GM21381 (cell line): ENCODE measurements around the gene ADAD1.
"Not testable (repeated sequence)": the region's sequence is repeated elsewhere in the genome, so short reads cannot be mapped to it uniquely, and the experiment has no call there.

Experiments used
- ATAC-seq: cut with Tn5 transposase; IDR thresholded peaks from one replicate; pipeline ENCODE4 v1.9.1; 2021; ENCODE audit warnings: mild to moderate bottlenecking, moderate library complexity; ENCODE audit not compliant: unreplicated experiment

The ADAD1 gene

GRCh38 chr4:122378711-122379110 is at the start of gene ADAD1:
ADAD1 (plus strand) TSS chr4:122379011; CDS start chr4:122380070, 1,059 bp downstream.
- no peak for ATAC-seq

GRCh38 chr4:122329876-122330565 is 48.8 kb upstream of the ADAD1 start:
- ATAC-seq, result no peak

GRCh38 chr4:122331195-122331594 is 47.6 kb upstream of the ADAD1 start:
- no peak for ATAC-seq

GRCh38 chr4:122334828-122335227 is 44.0 kb upstream of the ADAD1 start:
- no peak for ATAC-seq

GRCh38 chr4:122341886-122342285 is 36.9 kb upstream of the ADAD1 start:
- ATAC-seq, result no peak

- ATAC-seq, result no peak
These were observed 32.8 kb upstream of the ADAD1 start for GRCh38 chr4:122346036-122346435.

GRCh38 chr4:122346503-122346902 is 32.3 kb upstream of the ADAD1 start:
- ATAC-seq, result no peak

DNA sequence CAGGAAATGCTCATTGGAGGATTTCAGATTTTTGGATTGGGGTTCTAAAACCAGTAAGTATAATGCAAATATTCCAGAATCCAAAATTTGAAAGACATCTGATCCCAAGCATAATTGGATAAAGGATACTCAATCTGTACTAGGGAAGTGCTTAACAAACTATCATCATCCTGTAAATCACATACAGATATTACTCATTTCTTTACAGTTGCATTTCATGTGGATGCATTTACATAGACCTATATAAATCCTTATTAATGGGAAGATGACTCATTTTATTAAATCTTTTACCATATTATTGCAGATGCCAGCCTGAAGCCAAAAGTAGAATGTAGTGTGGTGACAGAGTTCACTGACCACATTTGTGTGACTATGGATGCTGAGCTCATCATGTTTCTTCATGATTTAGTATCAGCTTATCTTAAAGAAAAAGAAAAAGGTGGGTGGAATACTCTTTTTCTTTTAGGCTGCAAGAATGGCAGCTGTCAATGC is 22.4 kb upstream of the ADAD1 start:
- no peak for ATAC-seq

DNA sequence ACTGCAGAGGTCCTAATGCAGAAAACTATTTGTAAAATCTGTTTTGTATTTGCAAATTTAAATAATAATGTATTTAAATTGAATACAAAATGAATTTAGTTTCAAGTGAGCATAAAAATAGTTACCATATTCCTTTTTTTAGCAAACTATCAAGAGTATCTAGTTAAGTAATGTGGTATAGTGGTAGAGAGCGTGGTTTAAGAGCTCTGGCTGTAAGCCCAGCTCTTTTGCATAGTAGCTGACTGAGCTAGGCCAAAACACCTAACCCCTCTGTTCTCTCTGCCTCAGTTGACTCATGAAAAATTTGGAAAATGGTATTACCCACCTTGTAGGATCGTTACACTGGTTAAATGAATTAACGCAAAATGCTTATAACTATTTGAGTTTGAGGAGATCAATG is 18.1 kb upstream of the ADAD1 start:
- ATAC-seq, result no peak

DNA sequence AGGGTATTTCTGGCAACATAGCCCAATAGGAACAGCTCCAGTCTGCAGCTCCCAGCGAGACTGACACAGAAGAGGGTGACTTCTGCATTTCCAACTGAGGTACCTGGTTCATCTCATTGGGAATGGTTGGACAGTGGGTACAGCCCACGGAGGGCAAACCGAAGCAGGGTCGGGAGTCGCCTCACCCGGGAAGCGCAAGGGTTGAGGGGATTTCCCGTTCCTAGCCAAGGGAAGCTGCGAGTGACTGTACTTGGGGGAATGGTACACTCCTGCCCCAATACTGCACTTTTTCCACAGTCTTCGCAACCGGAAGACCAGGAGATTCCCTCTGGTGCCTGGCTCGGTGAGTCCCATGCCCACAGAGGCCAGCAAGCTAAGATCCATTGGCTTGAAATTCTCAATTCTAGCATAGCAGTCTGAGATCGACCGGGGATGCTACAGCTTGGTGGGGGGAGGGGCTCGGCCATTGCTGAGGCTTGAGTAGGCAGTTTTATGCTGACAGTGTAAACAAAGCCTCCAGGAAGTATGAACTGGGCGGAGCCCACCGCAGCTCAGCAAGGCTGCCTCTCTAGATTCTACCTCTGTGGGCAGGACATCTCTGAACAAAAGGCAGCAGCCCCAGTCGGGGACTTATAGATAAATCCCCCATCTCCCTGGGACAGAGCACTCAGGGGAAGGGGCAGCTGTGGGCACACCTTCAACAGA is 14.0 kb upstream of the ADAD1 start:
- ATAC-seq, result no peak

- ATAC-seq, result not testable (repeated sequence)
These were observed 10.0 kb upstream of the ADAD1 start for GRCh38 chr4:122368786-122369185.

GRCh38 chr4:122377352-122377751 is 1.5 kb upstream of the ADAD1 start:
- no peak for ATAC-seq

DNA sequence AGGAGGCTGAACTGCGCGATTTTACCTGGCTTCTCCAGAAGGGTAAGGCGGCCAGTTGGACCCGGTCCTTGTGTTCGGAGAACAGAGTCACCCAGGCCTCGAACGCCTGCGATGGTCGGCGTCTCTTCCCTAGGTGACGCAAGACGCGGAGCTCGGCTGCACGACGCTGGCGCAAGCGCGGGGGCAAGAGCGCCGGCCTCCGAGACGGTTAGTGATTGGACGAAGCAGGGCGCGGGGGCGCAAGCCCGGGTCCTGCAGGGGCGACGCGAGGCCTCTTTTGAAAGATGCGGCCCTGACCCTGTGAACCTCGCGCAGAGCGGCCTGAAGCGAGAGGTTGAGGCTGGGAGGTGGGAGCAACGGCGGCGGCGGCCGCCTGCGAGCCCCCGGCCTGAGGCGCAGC is 428 bp downstream of the ADAD1 start:
- no peak for ATAC-seq

- no peak for ATAC-seq
These were observed 4.5 kb downstream of the ADAD1 start for GRCh38 chr4:122383341-122383740.

- ATAC-seq, result no peak
These were observed 5.4 kb downstream of the ADAD1 start for GRCh38 chr4:122384245-122384644.

- ATAC-seq, result no peak
These were observed 14.5 kb downstream of the ADAD1 start for GRCh38 chr4:122393276-122393675.

DNA sequence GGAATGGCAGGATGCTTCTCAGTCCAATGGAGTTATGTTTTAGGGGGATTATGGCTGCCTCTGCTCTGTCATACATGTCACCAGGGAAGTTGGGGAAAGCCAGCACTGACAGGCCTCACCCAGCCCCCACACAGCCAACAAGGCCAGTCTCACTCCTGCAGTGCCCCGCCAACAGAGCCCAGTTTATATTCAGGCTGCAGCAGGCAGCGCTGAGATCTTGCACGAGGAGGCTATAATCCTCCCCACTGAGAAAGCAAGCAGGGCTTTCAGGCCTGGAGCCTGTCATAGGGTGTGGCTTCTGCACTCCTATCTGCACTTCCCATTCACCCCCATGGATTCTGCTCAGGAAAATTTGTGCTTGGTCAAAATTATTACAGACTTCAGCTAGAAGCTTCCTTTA is 25.1 kb downstream of the ADAD1 start:
- no peak for ATAC-seq

DNA sequence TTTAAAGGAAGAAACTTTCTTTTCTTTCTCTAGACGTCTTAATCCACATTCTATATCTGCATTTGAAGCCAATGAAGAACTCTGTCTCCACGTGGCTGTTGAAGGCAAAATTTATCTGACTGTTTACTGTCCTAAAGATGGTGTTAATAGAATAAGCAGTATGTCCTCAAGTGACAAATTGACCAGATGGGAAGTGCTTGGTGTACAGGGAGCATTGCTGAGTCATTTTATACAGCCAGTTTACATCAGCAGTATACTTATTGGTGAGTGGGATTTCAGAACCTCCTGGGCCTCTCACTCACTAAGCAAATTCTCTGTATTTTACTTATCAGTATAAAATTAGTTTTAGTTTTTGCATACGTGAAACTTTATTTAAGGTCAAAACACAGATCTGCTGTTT is 33.7 kb downstream of the ADAD1 start:
- no peak for ATAC-seq

DNA sequence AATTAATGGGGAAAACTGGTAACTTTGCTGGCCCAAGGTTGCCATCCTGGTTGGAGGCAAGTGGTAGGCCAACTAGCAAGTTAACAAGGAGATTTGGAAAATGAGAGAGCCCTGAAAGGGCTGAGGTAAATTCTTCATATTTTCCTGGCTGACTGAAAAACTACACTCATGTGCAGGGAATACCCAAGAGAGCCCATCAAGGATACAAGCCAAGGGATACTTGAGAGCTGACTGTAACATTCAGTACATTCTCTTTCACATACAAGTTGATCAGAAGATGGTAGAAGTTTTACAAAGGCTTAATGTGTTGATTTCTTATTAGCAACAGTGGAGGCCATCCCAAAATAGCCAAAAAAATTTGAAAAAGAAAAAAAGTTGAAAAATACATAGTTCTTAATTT is 44.4 kb downstream of the ADAD1 start:
- ATAC-seq, result no peak

DNA sequence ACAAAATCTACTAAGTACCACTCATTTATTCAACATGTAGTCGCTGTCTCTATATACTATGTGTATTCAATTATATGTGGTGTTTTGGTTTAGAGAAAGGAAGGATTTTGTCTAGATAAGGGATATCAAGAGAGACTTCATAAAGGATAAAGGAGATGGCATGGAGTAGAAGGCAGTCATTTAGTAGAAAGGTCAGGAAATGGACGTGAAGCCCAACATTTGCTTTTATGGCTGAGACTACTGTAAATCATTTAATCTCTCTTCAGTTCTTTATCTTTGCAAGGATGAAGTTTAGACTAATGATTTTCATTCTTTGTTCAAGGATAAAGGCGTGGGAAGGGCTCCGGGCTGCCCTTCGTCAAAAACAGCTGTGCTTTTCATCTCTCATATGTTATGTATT is 52.5 kb downstream of the ADAD1 start:
- no peak for ATAC-seq

- ATAC-seq, result no peak
These were observed 55.5 kb downstream of the ADAD1 start for GRCh38 chr4:122434285-122434684.

DNA sequence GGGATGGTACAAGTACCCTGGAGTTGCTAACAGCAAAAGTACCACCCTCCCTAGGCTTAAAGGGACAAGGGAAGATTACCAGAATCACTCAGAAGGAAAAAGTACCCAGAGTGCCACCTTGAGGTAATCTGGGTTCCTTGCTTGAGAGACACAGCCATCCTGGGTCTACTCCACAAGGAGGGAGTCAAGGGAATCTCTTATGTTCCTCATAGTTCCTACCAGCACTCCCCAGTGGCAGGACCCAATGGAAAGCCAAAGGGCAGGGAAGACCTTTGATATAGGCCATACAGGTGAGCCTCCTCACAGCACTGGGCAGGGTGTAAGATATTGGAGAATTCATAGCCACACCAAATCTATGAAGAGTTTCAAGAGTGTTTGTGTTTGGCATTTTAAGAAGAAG is 72.0 kb downstream of the ADAD1 start:
- no peak for ATAC-seq
